ENCODE measurements around the gene FRYL.

FRYL gene

DNA sequence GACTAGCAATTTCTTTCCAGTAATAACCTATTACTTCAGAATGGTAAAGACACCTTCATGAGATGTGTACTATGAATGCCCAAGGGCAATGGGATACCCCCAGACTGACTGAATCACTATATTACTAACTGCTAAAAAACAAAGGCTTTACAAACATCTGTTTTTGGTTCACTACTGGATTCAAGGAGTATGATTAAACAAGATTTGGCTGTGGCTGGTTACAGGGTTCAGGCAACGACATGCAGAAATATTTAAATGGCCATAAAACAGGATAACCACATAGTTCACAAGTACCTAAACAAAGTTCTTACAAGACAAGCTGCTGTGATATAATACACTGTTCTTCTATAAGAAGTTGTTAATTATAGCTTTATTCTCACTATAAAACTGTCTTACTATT, 128.2 kb downstream of the FRYL start:
- peak; percentile 48 for DNase-seq (ENCODE audit: low read depth)
- no peak overlapping the region for H3K4me3 ChIP-seq (ENCODE audit: control insufficient read depth, low read depth, low read length)
- TF ChIP-seq, protein P1, sequence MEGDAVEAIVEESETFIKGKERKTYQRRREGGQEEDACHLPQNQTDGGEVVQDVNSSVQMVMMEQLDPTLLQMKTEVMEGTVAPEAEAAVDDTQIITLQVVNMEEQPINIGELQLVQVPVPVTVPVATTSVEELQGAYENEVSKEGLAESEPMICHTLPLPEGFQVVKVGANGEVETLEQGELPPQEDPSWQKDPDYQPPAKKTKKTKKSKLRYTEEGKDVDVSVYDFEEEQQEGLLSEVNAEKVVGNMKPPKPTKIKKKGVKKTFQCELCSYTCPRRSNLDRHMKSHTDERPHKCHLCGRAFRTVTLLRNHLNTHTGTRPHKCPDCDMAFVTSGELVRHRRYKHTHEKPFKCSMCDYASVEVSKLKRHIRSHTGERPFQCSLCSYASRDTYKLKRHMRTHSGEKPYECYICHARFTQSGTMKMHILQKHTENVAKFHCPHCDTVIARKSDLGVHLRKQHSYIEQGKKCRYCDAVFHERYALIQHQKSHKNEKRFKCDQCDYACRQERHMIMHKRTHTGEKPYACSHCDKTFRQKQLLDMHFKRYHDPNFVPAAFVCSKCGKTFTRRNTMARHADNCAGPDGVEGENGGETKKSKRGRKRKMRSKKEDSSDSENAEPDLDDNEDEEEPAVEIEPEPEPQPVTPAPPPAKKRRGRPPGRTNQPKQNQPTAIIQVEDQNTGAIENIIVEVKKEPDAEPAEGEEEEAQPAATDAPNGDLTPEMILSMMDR (IDR thresholded peaks at IDR 0.05; ENCODE audit: control insufficient read depth, insufficient read depth, low read depth, low read length, missing control alignments): no peak

DNA sequence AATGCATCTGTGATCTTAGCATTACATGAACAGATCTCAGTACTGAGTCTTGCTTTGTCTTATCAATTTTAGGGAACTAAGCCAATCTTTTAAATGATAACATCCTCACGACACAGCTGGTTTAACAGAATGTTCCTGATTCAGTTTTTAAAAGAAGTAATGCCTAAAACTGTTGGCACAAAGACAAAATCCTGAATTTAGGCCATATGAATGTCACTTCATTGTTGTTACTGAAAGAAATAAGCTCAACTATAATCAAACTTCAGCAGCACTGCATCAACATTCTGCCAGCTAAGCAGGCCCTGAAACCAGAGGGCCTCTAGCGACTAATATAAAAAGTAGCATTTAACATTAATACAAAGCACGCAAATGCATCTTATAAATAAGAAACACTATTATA, 130.6 kb downstream of the FRYL start:
- TF ChIP-seq, protein P1 (IDR thresholded peaks at IDR 0.05; ENCODE audit: control insufficient read depth, insufficient read depth, low read depth, low read length, missing control alignments): no peak
- no peak for DNase-seq (ENCODE audit: low read depth)
- no peak overlapping the region for H3K4me3 ChIP-seq (ENCODE audit: control insufficient read depth, low read depth, low read length)

DNA sequence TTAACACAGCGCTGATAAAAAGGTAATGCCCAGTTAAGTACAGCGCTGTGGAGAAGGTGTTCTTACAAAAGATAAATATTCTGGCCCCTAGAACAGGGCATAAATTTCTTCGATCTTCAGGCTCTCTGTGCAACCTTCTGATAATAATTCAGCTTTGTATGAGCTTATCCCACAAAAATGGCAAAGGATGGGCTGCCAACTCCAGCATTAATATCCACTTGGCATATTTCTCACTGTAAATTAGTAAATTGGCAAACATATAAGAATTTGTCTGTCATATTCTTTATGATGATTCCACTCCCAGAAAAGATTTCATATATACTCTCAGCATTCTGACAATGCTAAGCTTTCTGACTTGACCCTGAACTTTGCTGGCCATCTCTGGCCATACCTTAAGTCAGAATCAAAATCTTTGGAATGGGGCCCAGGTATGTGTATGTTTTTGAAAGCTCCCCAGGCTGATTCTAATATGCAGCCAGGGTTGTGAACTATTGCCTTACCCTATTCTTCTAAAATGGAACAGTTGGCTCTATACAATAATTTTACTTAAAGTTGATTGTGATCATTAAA, 134.8 kb downstream of the FRYL start:
- no peak for DNase-seq (ENCODE audit: low read depth)
- TF ChIP-seq, protein P1 (IDR thresholded peaks at IDR 0.05; ENCODE audit: control insufficient read depth, insufficient read depth, low read depth, low read length, missing control alignments): no peak
- H3K4me3 ChIP-seq (ENCODE audit: control insufficient read depth, low read depth, low read length): no peak overlapping the region

DNA sequence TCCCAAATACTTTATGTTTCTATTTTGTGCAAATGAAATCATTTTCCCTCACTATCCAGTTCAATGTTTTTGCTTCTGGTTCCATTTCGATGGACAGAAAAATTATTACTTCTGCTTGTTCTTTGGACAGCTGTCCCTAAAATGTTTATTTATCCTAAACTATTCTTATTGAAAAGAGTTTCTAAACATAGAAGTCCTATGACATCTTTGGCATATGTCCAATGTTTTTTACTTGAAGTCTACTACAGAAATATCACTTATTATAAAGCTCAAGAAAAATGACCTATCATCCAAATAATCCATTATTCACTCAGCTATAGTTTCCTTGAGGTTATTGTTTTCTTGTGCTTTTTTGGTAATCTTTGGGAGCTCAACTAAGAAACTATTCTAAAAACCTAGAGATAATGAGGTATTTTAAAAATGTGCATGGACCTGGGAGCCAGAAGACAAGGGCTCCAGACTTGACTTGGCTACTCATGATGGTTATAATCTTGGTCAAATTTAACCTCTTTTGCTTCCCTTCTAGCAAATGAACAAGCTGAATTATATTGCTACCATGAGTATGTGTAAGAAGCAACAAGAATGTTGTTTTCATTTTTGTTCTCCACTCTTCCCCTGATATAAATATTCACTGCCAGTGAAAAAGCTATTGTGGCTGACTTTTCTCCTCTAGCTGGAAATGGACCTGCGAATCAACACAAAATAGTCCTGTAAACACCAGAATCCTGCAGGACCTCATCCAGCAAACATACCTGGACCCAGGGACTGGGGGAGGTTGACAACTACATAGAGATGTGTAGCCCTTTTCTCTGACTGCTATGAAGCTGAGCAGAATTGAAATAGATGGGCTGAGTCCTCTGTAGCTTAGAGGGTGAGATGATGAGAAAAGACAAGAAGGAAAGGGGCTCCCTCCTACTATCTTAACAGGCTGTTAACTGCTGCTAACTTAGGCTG, 137.4 kb downstream of the FRYL start:
- TF ChIP-seq, protein P1 (IDR thresholded peaks at IDR 0.05; ENCODE audit: control insufficient read depth, insufficient read depth, low read depth, low read length, missing control alignments): no peak
- no peak overlapping the region for H3K4me3 ChIP-seq (ENCODE audit: control insufficient read depth, low read depth, low read length)
- no peak for DNase-seq (ENCODE audit: low read depth)

DNA sequence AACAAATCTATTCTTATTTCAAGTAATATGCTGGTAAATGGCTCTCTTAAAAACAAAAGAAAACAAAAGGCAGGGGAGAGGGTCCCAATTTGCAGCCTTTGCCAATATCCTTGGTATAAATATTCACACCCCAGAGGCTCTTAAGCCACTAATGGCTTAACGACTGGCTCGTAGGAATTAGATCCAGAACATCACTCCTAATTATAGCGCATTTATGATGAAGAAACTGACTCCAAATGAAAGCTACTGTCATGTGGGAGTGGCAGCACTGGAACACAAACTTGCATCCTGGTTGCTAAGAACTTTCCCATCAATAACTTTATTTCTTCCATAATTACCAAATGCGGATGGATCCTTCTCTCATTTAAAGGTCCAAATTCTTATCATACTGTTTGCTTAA, 138.7 kb downstream of the FRYL start:
- TF ChIP-seq, protein P1 (IDR thresholded peaks at IDR 0.05; ENCODE audit: control insufficient read depth, insufficient read depth, low read depth, low read length, missing control alignments): no peak
- H3K4me3 ChIP-seq (ENCODE audit: control insufficient read depth, low read depth, low read length): no peak overlapping the region
- DNase-seq (ENCODE audit: low read depth): no peak

DNA sequence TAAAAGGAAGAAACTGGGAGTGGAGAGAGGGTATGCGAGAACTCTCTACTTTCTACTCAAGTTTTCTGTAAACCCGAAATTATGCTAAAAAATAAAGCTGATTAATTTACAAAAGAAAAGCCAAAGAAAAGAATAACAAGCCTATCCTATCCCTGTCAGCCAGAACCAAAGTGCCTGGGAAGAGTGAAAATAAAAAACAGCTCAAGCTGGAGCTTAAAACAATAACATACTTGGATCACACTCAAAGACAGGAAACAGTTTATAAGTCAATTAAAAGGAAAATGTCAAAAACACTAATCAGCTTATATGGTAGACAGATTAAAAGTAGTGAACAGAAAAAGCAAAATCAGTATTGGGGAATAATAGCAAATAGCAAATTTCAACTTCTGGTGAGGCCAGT, 139.4 kb downstream of the FRYL start:
- H3K4me3 ChIP-seq (ENCODE audit: control insufficient read depth, low read depth, low read length): no peak overlapping the region
- TF ChIP-seq, protein P1 (IDR thresholded peaks at IDR 0.05; ENCODE audit: control insufficient read depth, insufficient read depth, low read depth, low read length, missing control alignments): no peak
- DNase-seq (ENCODE audit: low read depth): no peak

All from AG09309 (cell line).